Spleen (tissue), 7 donors: ENCODE data around the gene AMBRA1.

Source experiments
- POLR2A ChIP-seq, 3 donors: fragments of 450-650 bp; IDR thresholded peaks; one replicate each; pipeline ENCODE4 v1.5.1; 2017; ENCODE audit warnings: antibody characterized with exemption in 3 of 3, mild to moderate bottlenecking in 1 of 3
- POLR2AphosphoS5 ChIP-seq, 3 donors: sonication (generic); formaldehyde crosslinking; IDR thresholded peaks; one replicate each; pipeline ENCODE4 v1.5.1; 2017; ENCODE audit warnings: antibody characterized with exemption in 3 of 3
- TF ChIP-seq, protein P1 (sequence below), 11 experiments: fragments of 200-600 bp in 7 of 11; fragments of 450-650 bp in 4 of 11; sonication (generic) in 4 of 11; IDR thresholded peaks in 8 of 11; conservative IDR thresholded peaks in 3 of 11; 1 replicate in 7 of 11; 2 replicates in 4 of 11; pipeline versions ENCODE4 v1.4.0 to v1.8.0; 2016 to 2021; ENCODE audit warnings: antibody characterized with exemption in 11 of 11, inconsistent platforms in 4 of 11, mild to moderate bottlenecking in 1 of 11
- donor health status: DM: no; HTN: no; CAD: no; lungs with moderate emphysema.
- donor health status: DM: no; HTN: no; CAD: no.
- donor health status: DM: no; HTN: no; CAD: no.

DNA sequence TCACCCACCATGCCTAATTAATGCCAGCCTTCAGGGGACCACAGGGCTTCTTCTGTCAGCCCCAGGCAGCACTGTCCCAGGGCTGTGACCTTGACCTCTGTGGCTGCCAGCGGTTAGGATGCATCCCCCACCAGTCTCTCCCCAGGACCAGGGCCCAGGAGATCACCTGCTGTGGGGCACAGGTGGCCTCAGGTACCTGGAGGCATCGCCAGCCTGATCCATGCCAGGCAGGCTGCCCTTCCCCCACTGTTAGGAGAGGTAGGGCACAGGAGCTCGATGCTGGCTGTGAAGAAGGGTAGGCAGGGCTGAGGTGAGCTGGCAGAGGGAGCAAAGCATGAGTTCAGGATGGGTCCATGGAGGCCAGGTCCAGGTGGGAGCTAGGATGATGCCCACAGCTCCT lies 229.0 kb downstream of the AMBRA1 start:
- TF ChIP-seq POLR2AphosphoS5 (IDR thresholded peaks at IDR 0.05) (peak in 1 of 3 donors; percentile 49), POLR2A (IDR thresholded peaks at IDR 0.05) (no peak)
- TF ChIP-seq, protein P1, sequence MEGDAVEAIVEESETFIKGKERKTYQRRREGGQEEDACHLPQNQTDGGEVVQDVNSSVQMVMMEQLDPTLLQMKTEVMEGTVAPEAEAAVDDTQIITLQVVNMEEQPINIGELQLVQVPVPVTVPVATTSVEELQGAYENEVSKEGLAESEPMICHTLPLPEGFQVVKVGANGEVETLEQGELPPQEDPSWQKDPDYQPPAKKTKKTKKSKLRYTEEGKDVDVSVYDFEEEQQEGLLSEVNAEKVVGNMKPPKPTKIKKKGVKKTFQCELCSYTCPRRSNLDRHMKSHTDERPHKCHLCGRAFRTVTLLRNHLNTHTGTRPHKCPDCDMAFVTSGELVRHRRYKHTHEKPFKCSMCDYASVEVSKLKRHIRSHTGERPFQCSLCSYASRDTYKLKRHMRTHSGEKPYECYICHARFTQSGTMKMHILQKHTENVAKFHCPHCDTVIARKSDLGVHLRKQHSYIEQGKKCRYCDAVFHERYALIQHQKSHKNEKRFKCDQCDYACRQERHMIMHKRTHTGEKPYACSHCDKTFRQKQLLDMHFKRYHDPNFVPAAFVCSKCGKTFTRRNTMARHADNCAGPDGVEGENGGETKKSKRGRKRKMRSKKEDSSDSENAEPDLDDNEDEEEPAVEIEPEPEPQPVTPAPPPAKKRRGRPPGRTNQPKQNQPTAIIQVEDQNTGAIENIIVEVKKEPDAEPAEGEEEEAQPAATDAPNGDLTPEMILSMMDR (IDR thresholded peaks at IDR 0.05 in 8 of 11, conservative IDR thresholded peaks at IDR 0.05 in 3 of 11), result no peak
